Thoracic aorta (tissue), 2 donors: Measurements from ENCODE around the gene C4orf50. TPM values are rescaled to one million over a fixed set of nuclear protein-coding genes. Genes with fewer than 3 reads are reported as not detected.

Experiments
- ATAC-seq: fragments of 150-250 bp; one replicate; pipeline ENCODE4 v1.8.0; 2017; ENCODE audit warnings: low read depth; ENCODE audit not compliant: insufficient number of reproducible peaks, low FRiP score
- DNase-seq: peaks from one replicate; pipeline ENCODE4 v3.0.0-alpha.2; 2020; ENCODE audit warnings: low spot score
- H3K27ac ChIP-seq, 2 donors: fragments of 200-600 bp; sonication (generic); 1 replicate in 1 of 2; 2 replicates in 1 of 2; pipeline ENCODE4 v1.5.1; 2016; ENCODE audit warnings: mild to moderate bottlenecking in 2 of 2, moderate library complexity in 2 of 2
- H3K27me3 ChIP-seq: fragments of 200-600 bp; sonication (generic); replicated peaks from 2 replicates; pipeline ENCODE4 v1.6.0; 2016; ENCODE audit warnings: mild to moderate bottlenecking; ENCODE audit not compliant: insufficient read depth
- H3K36me3 ChIP-seq: fragments of 200-600 bp; sonication (generic); one replicate; pipeline ENCODE4 v1.5.1; 2016
- H3K4me1 ChIP-seq, 2 donors: fragments of 200-600 bp; sonication (generic); 1 replicate in 1 of 2; 2 replicates in 1 of 2; pipeline versions ENCODE4 v1.5.1 to v1.6.0; 2016; ENCODE audit warnings: low read depth in 2 of 2, mild to moderate bottlenecking in 1 of 2; ENCODE audit not compliant: control insufficient read depth in 1 of 2
- H3K4me3 ChIP-seq: fragments of 200-600 bp; sonication (generic); 2 replicates; pipeline ENCODE4 v1.5.1; 2016; ENCODE audit warnings: mild to moderate bottlenecking
- H3K9me3 ChIP-seq: fragments of 200-600 bp; sonication (generic); 2 replicates; pipeline ENCODE4 v1.5.1; 2016
- CTCF ChIP-seq: fragments of 200-600 bp; sonication (generic); IDR thresholded peaks from one replicate; pipeline ENCODE4 v1.5.1; 2019; ENCODE audit warnings: antibody characterized with exemption
- total RNA-seq, 2 donors: library from RNA; depleted of rRNA; stranded (reverse); fragments of >200 nt; gene quantifications; one replicate each; pipeline versions ENCODE4 v1.1.0 to v1.2.3, GENCODE V29; 2016

The C4orf50 gene
- total RNA-seq, 2 donors from 2014 or later: 0.14 TPM; not detected in 1

GRCh38 chr4:5931526-5931925 lies 86.7 kb downstream of the C4orf50 start:
- Histone ChIP-seq H3K4me3 (no peak overlapping the region), H3K27me3 (no peaks in the 10 kb centered on the region), H3K4me1 (no peaks in the 10 kb centered on the region), H3K9me3 (no peaks in the 10 kb centered on the region), H3K36me3 (no peaks in the 10 kb centered on the region), H3K27ac (no peak overlapping the region)
- ATAC-seq (no peak), DNase-seq (no peak)
- TF ChIP-seq CTCF: no peak

DNA sequence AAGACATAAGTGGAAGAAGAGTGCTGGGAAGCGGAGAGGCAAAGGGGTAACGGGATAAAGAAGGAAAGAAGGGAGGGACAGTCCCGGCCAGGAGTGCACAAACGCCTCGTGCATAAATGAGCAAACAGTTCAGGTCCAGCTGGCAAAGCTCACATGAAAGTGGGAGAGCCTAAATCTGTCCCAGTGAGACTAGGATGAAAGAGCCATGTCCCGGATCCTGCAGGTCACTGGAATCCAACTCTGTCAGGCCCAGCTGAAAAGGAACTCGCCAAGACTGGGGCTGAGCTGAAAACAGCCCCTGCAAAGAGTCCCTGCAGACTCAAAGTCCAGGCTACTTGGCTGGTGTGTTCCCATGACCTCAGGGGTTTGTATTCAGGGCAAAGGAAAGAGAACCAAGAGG lies 87.4 kb downstream of the C4orf50 start:
- H3K36me3 ChIP-seq: no peaks in the 10 kb centered on the region
- TF ChIP-seq CTCF: no peak
- H3K27ac ChIP-seq: no peak overlapping the region
- no peak for DNase-seq
- no peaks in the 10 kb centered on the region for H3K4me1 ChIP-seq
- no peak overlapping the region for H3K4me3 ChIP-seq
- no peaks in the 10 kb centered on the region for H3K9me3 ChIP-seq
- no peaks in the 10 kb centered on the region for H3K27me3 ChIP-seq
- ATAC-seq: no peak

GRCh38 chr4:5930456-5930855 lies 87.8 kb downstream of the C4orf50 start:
- ATAC-seq (no peak), DNase-seq (no peak)
- Histone ChIP-seq H3K27me3 (no peaks in the 10 kb centered on the region), H3K4me1 (no peaks in the 10 kb centered on the region), H3K4me3 (no peak overlapping the region), H3K36me3 (no peaks in the 10 kb centered on the region), H3K27ac (no peak overlapping the region), H3K9me3 (no peaks in the 10 kb centered on the region)
- no peak for TF ChIP-seq CTCF

- H3K27me3 ChIP-seq: no peaks in the 10 kb centered on the region
- H3K9me3 ChIP-seq: no peaks in the 10 kb centered on the region
- no peak overlapping the region for H3K27ac ChIP-seq
- H3K4me1 ChIP-seq: no peaks in the 10 kb centered on the region
- DNase-seq (no peak), ATAC-seq (no peak)
- no peak for TF ChIP-seq CTCF
- H3K36me3 ChIP-seq: no peaks in the 10 kb centered on the region
- H3K4me3 ChIP-seq: no peak overlapping the region
Observed at GRCh38 chr4:5928844-5929420, 89.3 kb downstream of the C4orf50 start.

GRCh38 chr4:5928274-5928673 lies 90.0 kb downstream of the C4orf50 start:
- H3K36me3 ChIP-seq: no peaks in the 10 kb centered on the region

More at GRCh38 chr4:5928274-5928673, 90.0 kb downstream of the C4orf50 start:
- H3K9me3 ChIP-seq: no peaks in the 10 kb centered on the region
- no peaks in the 10 kb centered on the region for H3K4me1 ChIP-seq
- no peak for TF ChIP-seq CTCF
- H3K27me3 ChIP-seq: no peaks in the 10 kb centered on the region
- DNase-seq: no peak
- ATAC-seq: no peak
- H3K4me3 ChIP-seq: no peak overlapping the region
- no peak overlapping the region for H3K27ac ChIP-seq
